ENCODE results near the gene TMEM181.

Gene TMEM181

GRCh38 chr6:158561321-158561884 is 1.5 kb downstream of the TMEM181 start:
- POLR2A ChIA-PET (ENCODE audit: low non-redundant PET): no interaction called here

GRCh38 chr6:158561938-158562337 is 2.0 kb downstream of the TMEM181 start:
- no peak for TF ChIP-seq CTCF (conservative IDR thresholded peaks at IDR 0.05; ENCODE audit: low read depth)
- no peak for DNase-seq (ENCODE audit: low spot score)
- peak overlapping the region; percentile 78 for H3K27ac ChIP-seq
- ChIA-PET POLR2A (ENCODE audit: low non-redundant PET) (no interaction called here), CTCF (no interaction called here)

More at GRCh38 chr6:158561321-158561884, 1.5 kb downstream of the TMEM181 start:
- DNase-seq (ENCODE audit: low spot score): no peak
- H3K27ac ChIP-seq: peak overlapping the region; percentile 78
- CTCF ChIA-PET: interaction anchor here (0.7 kb wide), 1 partner anchor 48 kb away, joined by 3 read pairs; no protein-coding TSS in a partner anchor
- TF ChIP-seq CTCF (conservative IDR thresholded peaks at IDR 0.05; ENCODE audit: low read depth): no peak

- CTCF ChIA-PET: interaction anchor here (0.6 kb wide), 1 partner anchor 31 kb away, joined by 3 read pairs; no protein-coding TSS in a partner anchor
- TF ChIP-seq CTCF (conservative IDR thresholded peaks at IDR 0.05; ENCODE audit: low read depth): no peak
- no peak overlapping the region for H3K27ac ChIP-seq
- POLR2A ChIA-PET (ENCODE audit: low non-redundant PET): no interaction called here
- DNase-seq (ENCODE audit: low spot score): no peak
Measured at GRCh38 chr6:158564243-158565121, 4.6 kb downstream of the TMEM181 start.

GRCh38 chr6:158565122-158565429 is 5.2 kb downstream of the TMEM181 start:
- H3K27ac ChIP-seq: no peak overlapping the region
- POLR2A ChIA-PET (ENCODE audit: low non-redundant PET): no interaction called here
- CTCF ChIA-PET: no interaction called here
- no peak for DNase-seq (ENCODE audit: low spot score)
- TF ChIP-seq CTCF (conservative IDR thresholded peaks at IDR 0.05; ENCODE audit: low read depth): no peak

GRCh38 chr6:158565482-158566040 is 5.7 kb downstream of the TMEM181 start:
- no peak for TF ChIP-seq CTCF (conservative IDR thresholded peaks at IDR 0.05; ENCODE audit: low read depth)

GRCh38 chr6:158566207-158566818 is 6.4 kb downstream of the TMEM181 start:
- ChIA-PET POLR2A (ENCODE audit: low non-redundant PET) (no interaction called here), CTCF (no interaction called here)
- no peak for DNase-seq (ENCODE audit: low spot score)
- no peak for TF ChIP-seq CTCF (conservative IDR thresholded peaks at IDR 0.05; ENCODE audit: low read depth)
- H3K27ac ChIP-seq: no peak overlapping the region

More at GRCh38 chr6:158565482-158566040, 5.7 kb downstream of the TMEM181 start:
- no peak for DNase-seq (ENCODE audit: low spot score)
- ChIA-PET POLR2A (ENCODE audit: low non-redundant PET) (no interaction called here), CTCF (no interaction called here)
- H3K27ac ChIP-seq: no peak overlapping the region
